Cardiac fibroblast (primary cell): Measurements from ENCODE around the gene SBNO2.
A peak's percentile ranks its signal among the peaks of the same experiment; 100 is the strongest.

Experiments
- DNase-seq, 2 donors: peaks; one replicate each; pipeline versions ENCODE4 v3.0.0 to v3.0.0-alpha.2; 2010; ENCODE audit warnings: low read depth in 2 of 2
- H3K4me3 ChIP-seq, 2 donors: replicated peaks in 1 of 2; 1 replicate in 1 of 2; 2 replicates in 1 of 2; pipeline ENCODE4 v1.5.1; 2011; ENCODE audit warnings: low read depth in 2 of 2, low read length in 2 of 2, mild to moderate bottlenecking in 2 of 2, moderate library complexity in 1 of 2
- TF ChIP-seq, protein P1 (sequence below): IDR thresholded peaks from one replicate; pipeline ENCODE4 v1.5.1; 2011; ENCODE audit warnings: low read depth, mild to moderate bottlenecking, low read length, inconsistent platforms

The SBNO2 gene, protein sequence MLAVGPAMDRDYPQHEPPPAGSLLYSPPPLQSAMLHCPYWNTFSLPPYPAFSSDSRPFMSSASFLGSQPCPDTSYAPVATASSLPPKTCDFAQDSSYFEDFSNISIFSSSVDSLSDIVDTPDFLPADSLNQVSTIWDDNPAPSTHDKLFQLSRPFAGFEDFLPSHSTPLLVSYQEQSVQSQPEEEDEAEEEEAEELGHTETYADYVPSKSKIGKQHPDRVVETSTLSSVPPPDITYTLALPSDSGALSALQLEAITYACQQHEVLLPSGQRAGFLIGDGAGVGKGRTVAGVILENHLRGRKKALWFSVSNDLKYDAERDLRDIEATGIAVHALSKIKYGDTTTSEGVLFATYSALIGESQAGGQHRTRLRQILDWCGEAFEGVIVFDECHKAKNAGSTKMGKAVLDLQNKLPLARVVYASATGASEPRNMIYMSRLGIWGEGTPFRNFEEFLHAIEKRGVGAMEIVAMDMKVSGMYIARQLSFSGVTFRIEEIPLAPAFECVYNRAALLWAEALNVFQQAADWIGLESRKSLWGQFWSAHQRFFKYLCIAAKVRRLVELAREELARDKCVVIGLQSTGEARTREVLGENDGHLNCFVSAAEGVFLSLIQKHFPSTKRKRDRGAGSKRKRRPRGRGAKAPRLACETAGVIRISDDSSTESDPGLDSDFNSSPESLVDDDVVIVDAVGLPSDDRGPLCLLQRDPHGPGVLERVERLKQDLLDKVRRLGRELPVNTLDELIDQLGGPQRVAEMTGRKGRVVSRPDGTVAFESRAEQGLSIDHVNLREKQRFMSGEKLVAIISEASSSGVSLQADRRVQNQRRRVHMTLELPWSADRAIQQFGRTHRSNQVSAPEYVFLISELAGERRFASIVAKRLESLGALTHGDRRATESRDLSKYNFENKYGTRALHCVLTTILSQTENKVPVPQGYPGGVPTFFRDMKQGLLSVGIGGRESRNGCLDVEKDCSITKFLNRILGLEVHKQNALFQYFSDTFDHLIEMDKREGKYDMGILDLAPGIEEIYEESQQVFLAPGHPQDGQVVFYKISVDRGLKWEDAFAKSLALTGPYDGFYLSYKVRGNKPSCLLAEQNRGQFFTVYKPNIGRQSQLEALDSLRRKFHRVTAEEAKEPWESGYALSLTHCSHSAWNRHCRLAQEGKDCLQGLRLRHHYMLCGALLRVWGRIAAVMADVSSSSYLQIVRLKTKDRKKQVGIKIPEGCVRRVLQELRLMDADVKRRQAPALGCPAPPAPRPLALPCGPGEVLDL (N-terminal part only)

DNA sequence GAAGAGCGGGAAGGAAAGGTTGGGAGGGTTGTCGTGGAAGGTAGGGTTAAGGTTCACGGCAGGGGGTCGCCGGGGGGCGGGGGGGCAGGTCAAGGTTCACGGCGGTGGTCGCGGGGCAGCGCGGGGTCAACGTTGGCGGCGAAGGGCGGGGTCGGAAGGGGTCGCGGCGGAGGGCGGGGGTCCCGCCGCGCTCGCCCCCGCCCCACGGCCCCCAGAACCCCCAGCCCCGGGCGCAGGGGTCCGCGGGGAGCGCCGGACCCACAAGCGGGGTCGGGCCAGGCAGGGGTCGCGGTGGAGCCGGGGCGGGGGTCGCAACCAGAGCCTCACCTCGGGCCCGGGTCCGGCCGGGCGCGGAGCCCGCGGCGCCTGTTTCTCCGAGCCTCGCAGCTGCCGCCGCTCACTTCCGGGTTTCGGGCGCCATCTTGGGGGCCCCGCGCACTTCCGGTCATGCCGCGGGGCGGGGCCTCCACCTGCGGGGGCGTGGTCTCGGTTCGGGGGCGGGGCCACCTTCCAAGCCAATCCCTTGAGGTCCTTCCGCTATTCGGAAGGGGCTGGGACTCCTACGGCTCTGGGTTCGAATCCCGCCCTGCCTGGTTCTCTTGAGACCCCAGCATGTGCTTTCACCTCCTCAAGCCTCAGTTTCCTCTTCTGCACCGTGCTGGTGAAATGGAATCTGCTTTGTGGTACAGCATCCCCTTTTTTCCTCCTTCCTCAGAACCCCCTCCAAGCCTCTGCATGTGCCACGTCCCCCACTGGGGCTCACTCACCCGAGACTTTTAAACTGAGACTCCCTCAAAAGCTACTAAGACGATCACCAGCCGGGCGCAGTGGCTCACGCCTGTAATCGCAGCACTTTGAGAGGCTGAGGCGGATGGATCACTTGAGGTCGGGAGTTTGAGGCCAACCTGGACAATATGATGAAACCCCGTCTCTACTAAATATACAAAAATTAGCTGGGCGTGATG lies at the start of gene SBNO2:
SBNO2 (minus strand) TSS at position 424 of the 965 bp plus-strand sequence. CDS start 19,992 bp downstream, outside the sequence.
- TF ChIP-seq, protein P1, sequence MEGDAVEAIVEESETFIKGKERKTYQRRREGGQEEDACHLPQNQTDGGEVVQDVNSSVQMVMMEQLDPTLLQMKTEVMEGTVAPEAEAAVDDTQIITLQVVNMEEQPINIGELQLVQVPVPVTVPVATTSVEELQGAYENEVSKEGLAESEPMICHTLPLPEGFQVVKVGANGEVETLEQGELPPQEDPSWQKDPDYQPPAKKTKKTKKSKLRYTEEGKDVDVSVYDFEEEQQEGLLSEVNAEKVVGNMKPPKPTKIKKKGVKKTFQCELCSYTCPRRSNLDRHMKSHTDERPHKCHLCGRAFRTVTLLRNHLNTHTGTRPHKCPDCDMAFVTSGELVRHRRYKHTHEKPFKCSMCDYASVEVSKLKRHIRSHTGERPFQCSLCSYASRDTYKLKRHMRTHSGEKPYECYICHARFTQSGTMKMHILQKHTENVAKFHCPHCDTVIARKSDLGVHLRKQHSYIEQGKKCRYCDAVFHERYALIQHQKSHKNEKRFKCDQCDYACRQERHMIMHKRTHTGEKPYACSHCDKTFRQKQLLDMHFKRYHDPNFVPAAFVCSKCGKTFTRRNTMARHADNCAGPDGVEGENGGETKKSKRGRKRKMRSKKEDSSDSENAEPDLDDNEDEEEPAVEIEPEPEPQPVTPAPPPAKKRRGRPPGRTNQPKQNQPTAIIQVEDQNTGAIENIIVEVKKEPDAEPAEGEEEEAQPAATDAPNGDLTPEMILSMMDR: no peak
- peak within 1 kb of the TSS; percentile 80 to 90 for H3K4me3 ChIP-seq
- peak; percentile 88 to 93 for DNase-seq

DNA sequence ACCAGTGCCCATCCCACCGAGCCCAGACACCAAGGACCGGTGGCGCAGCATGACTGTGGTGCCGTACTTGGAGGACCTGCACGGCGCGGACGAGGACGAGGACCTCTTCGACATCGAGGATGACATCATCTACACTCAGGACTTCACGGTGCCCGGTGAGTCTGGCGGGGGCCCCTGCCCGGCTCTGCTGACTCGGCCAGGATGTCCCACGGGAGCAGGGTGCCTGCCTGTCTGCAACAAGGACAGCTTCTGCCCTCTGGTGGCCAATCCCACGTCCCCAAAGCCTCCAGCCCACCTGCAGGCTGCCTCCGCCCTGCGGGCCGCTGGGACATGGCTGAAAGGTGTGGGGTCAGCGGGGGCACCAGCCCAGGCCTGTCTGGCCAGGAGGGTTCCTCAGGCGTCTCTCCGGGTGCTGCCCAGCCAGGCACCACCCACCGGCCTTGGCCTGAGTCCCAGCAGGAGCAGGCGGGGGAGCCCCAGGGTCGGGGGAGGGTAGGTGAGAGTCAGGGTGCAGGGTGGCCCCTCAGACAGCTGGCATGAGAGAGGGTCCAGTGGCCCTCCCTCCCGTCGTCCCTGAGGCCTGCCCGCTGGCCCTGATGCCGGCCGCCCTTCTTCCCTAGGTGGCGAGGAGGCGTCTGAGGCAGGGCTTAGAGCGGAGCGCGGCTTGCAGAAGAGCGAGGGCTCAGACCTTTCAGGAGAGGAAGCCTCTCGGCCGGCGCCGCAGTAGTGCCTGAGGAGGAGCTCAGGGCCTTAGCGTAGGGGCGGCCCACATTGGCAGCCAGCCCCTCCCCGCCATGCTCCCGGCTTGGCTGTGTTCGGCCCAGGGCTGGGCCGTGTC lies 49.2 kb upstream of the SBNO2 start:
- H3K4me3 ChIP-seq: no peak overlapping the region
- TF ChIP-seq, protein P1: peak; percentile 53
- peak; percentile 51 to 60 for DNase-seq

DNA sequence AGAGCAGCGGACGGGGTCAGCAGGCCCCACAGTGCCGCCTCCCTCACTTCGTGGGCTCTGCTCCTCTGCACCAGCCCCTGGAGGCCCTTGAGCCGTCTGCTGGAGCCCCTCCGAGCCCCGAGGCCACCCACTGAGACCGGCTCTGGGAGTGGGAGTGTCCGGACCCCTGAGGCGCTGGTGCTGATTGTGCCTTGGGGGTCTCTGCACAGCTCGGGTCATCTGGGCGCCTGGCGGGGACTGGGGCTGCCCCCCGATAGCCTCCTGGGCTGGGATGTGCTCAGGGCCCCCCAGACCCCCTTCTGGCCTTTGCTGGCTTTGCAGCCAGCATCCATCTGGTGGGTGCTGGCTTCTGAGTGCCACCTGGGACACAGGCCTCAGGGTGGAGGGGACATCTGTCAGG lies 48.3 kb upstream of the SBNO2 start:
- no peak overlapping the region for H3K4me3 ChIP-seq
- DNase-seq: no peak
- TF ChIP-seq, protein P1: peak; percentile 9

DNA sequence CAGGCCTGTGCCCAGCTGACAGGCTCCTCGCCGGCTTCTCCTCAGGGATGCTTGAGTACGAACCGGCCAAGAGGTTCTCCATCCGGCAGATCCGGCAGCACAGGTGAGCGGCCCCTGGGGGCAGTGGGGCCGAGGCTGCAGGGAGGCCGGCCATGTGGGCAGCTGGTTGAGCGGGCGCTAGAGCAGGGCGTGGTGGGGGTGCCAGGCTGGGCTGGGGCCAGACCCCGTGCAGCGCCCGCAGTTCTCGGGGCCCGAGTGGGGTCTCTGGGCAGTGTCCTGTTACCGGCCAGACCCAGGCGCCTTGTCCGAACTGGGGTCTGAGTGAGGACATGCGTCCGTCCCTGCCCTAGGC lies 47.8 kb upstream of the SBNO2 start:
- H3K4me3 ChIP-seq: no peak overlapping the region
- TF ChIP-seq, protein P1: no peak
- no peak for DNase-seq

DNA sequence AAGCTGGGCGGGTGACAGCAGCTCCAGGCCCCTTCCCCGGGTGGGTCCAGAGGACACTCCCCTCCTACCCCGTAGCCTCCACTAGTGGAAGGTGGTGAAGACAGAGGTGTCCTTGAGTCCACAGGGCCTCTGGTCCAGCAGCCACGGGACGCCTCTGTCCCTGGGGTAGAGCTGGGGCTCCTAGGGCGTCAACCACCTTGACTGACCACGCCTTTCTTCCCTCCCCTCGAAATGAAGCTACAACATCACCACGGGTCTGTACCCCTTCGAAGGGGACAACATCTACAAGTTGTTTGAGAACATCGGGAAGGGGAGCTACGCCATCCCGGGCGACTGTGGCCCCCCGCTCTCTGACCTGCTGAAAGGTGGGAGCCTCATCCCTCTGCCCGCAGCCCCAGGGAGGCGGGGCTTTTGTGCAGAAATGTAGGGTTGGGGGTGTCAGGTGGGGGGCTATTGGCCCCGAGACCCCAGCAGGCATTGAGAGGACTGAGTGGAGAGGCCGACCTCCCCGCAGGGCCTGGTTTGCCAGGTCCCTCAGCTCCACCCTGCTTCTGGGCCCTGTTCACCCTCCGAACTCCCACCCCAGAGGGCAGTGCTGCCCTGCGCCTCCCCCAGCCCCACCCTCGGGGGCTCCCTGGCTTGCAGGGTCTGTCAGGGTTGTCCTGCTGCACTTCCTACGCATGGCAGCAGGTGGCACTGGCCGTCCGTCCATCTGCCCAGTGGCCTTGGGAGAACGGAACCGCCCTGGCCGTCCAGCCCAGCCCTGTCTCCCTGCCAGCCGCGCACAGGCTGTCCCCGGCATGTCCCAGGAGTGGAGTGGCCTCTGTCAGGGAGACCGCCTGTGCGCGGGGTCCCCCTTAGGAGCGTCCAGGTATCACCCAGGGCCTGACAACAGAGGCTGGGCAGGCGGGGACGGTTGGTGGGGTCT lies 47.2 kb upstream of the SBNO2 start:
- DNase-seq: peak; percentile 58 to 68
- TF ChIP-seq, protein P1: peak; percentile 78
- H3K4me3 ChIP-seq: no peak overlapping the region
